HCT116 (cell line): ENCODE measurements around the gene TRIOBP. TPM values are rescaled to one million over a fixed set of nuclear protein-coding genes. Genes with fewer than 3 reads are reported as not detected.

Experiments used
- ATAC-seq: fragments of 200-7000 bp; cut with Tn5 transposase; 2 replicates; pipeline ENCODE4 v1.9.1; 2020; ENCODE audit warnings: mild to moderate bottlenecking, moderate library complexity
- BruUV-seq: library from RNA; stranded (reverse); fragments of 400-500 nt; replicated peaks from 2 replicates; lab custom pipeline; 2021; lab: Mats Ljungman, UMichigan
- CTCF ChIA-PET: fragments of 300-600 bp; sonication (Branson Sonifier 250); formaldehyde crosslinking; loops from one replicate; lab custom pipeline; 2021; ENCODE audit warnings: antibody characterized with exemption; lab: Charles Lee
- POLR2A ChIA-PET: fragments of 300-600, 350-600 bp; sonication (Branson Sonifier 250); formaldehyde crosslinking; loops from one replicate; lab custom pipeline; 2021; ENCODE audit warnings: antibody characterized with exemption; lab: Charles Lee
- RAD21 ChIA-PET, 2 experiments: fragments of 300-600 bp; sonication (Branson Sonifier 250); formaldehyde crosslinking; loops; one replicate each; lab custom pipeline; 2023; ENCODE audit warnings: low total read pairs in 2 of 2; ENCODE audit not compliant: uncharacterized antibody in 2 of 2, unreplicated experiment in 2 of 2, low non-redundant PET in 1 of 2; lab: Charles Lee
- DNase-seq: peaks from one replicate; pipeline ENCODE4 v3.0.0-alpha.2; 2010; ENCODE audit warnings: low read depth, low spot score
- H2AFZ ChIP-seq: fragments of 200-600 bp; shearing (Covaris generic), sonication (generic); 2 replicates; pipeline ENCODE4 v1.6.1; 2017; ENCODE audit warnings: low read depth, mixed run types, mixed read lengths, antibody characterized with exemption, low read length; ENCODE audit not compliant: poor library complexity, severe bottlenecking
- H3K27ac ChIP-seq: 2 replicates; pipeline ENCODE4 v1.5.1; 2012; ENCODE audit warnings: low read depth, low read length
- H3K27me3 ChIP-seq: fragments of 200-600 bp; sonication (generic); 2 replicates; pipeline ENCODE4 v1.6.1; 2016; ENCODE audit warnings: mixed run types, low read length, mixed read lengths; ENCODE audit not compliant: insufficient read depth
- H3K36me3 ChIP-seq, 2 experiments: fragments of 200-500 bp in 1 of 2; fragments of 200-600 bp in 1 of 2; sonication (Bioruptor generic) in 1 of 2; sonication (generic) in 1 of 2; 2 replicates each; pipeline versions ENCODE4 v1.5.1 to v1.6.1; 2014 to 2016; ENCODE audit warnings: low read length in 2 of 2, inconsistent platforms in 1 of 2, mixed read lengths in 1 of 2, mixed run types in 1 of 2; ENCODE audit not compliant: insufficient read depth in 2 of 2, control insufficient read depth in 1 of 2
- H3K4me1 ChIP-seq, 2 experiments: fragments of 200-600 bp in 1 of 2; sonication (generic) in 1 of 2; 2 replicates each; pipeline versions ENCODE4 v1.5.1 to v1.6.1; 2012 to 2017; ENCODE audit warnings: low read length in 2 of 2, inconsistent platforms in 1 of 2, mild to moderate bottlenecking in 1 of 2, mixed read lengths in 1 of 2, mixed run types in 1 of 2, moderate library complexity in 1 of 2; ENCODE audit not compliant: insufficient read depth in 2 of 2, control insufficient read depth in 1 of 2
- H3K4me2 ChIP-seq: fragments of 200-600 bp; sonication (generic); 2 replicates; pipeline ENCODE4 v1.6.1; 2017; ENCODE audit warnings: mixed run types, low read length, mixed read lengths
- H3K4me3 ChIP-seq, 2 experiments: fragments of 200-600 bp in 1 of 2; sonication (generic) in 1 of 2; replicated peaks in 1 of 2; 2 replicates each; pipeline ENCODE4 v1.5.1; 2011 to 2016; ENCODE audit warnings: low read length in 2 of 2, control low read depth in 1 of 2, low read depth in 1 of 2, mild to moderate bottlenecking in 1 of 2, mixed read lengths in 1 of 2, mixed run types in 1 of 2
- H3K79me2 ChIP-seq: fragments of 200-600 bp; sonication (generic); 2 replicates; pipeline ENCODE4 v1.6.1; 2017; ENCODE audit warnings: mild to moderate bottlenecking, mixed run types, low read length, moderate library complexity, mixed read lengths; ENCODE audit not compliant: insufficient read depth
- H3K9ac ChIP-seq: fragments of 200-600 bp; sonication (generic); 2 replicates; pipeline ENCODE4 v1.6.1; 2016; ENCODE audit warnings: low read length, mixed read lengths
- H3K9me2 ChIP-seq: fragments of 200-600 bp; sonication (generic), shearing (Covaris generic); 2 replicates; pipeline ENCODE4 v1.6.1; 2017; ENCODE audit warnings: mixed run types, mild to moderate bottlenecking, moderate library complexity; ENCODE audit not compliant: insufficient read depth
- H3K9me3 ChIP-seq, 2 experiments: fragments of 200-500 bp in 1 of 2; fragments of 200-600 bp in 1 of 2; sonication (Bioruptor generic) in 1 of 2; sonication (generic) in 1 of 2; 2 replicates each; pipeline ENCODE4 v1.6.1; 2014 to 2017; ENCODE audit warnings: low read length in 2 of 2, mixed read lengths in 2 of 2, inconsistent platforms in 1 of 2, low read depth in 1 of 2, mild to moderate bottlenecking in 1 of 2, mixed run types in 1 of 2, moderate library complexity in 1 of 2; ENCODE audit not compliant: control insufficient read depth in 1 of 2, insufficient read depth in 1 of 2
- H4K20me1 ChIP-seq: fragments of 200-600 bp; sonication (generic), shearing (Covaris generic); 2 replicates; pipeline ENCODE4 v1.6.1; 2017; ENCODE audit warnings: mixed run types, mild to moderate bottlenecking, moderate library complexity; ENCODE audit not compliant: insufficient read depth
- ELF1 ChIP-seq: IDR thresholded peaks from 2 replicates; pipeline ENCODE4 v1.6.1; 2012; ENCODE audit warnings: low read depth, borderline replicate concordance
- POLR2AphosphoS5 ChIP-seq: IDR thresholded peaks from 2 replicates; pipeline ENCODE4 v1.6.1; 2011; ENCODE audit warnings: mild to moderate bottlenecking, low read depth, low read length, moderate library complexity
- RAD21 ChIP-seq: IDR thresholded peaks from 2 replicates; pipeline ENCODE4 v1.6.1; 2012; ENCODE audit warnings: low read depth, mild to moderate bottlenecking
- SIN3A ChIP-seq: IDR thresholded peaks from 2 replicates; pipeline ENCODE4 v1.6.1; 2012; ENCODE audit warnings: low read depth
- YY1 ChIP-seq: IDR thresholded peaks from 2 replicates; pipeline ENCODE4 v1.6.1; 2011; ENCODE audit warnings: low read length, low read depth, moderate library complexity, mild to moderate bottlenecking; ENCODE audit not compliant: insufficient replicate concordance; ENCODE audit errors: extremely low read depth
- ZFX ChIP-seq: fragments of 450-650 bp; IDR thresholded peaks from 2 replicates; pipeline ENCODE4 v1.6.1; 2017
- intact Hi-C: fragments of 100-400 bp; cut with micrococcal nuclease; formaldehyde crosslinking; loops from 2 replicates; pipeline ENCODE4 v1.10.0; 2022
- total RNA-seq: library from RNA; stranded (reverse); gene quantifications from one replicate; pipeline ENCODE4 v1.2.1, GENCODE V29; 2021; ENCODE audit not compliant: unreplicated experiment
- TF ChIP-seq, protein P1 (sequence below), 3 experiments: fragments of 200-600 bp in 1 of 3; sonication (generic) in 1 of 3; IDR thresholded peaks in 2 of 3; conservative IDR thresholded peaks in 1 of 3; 2 replicates each; pipeline ENCODE4 v1.5.1; 2012 to 2017; ENCODE audit warnings: low read depth in 2 of 3, low read length in 2 of 3, antibody characterized with exemption in 1 of 3, borderline replicate concordance in 1 of 3, control low read depth in 1 of 3, mild to moderate bottlenecking in 1 of 3, mixed read lengths in 1 of 3, mixed run types in 1 of 3, moderate library complexity in 1 of 3; ENCODE audit not compliant: insufficient read depth in 1 of 3
- TF ChIP-seq, protein P2 (sequence below): IDR thresholded peaks from 2 replicates; pipeline ENCODE4 v1.6.1; 2012

TRIOBP gene
- total RNA-seq, 1 experiment from 2014 or later = 244 TPM

DNA sequence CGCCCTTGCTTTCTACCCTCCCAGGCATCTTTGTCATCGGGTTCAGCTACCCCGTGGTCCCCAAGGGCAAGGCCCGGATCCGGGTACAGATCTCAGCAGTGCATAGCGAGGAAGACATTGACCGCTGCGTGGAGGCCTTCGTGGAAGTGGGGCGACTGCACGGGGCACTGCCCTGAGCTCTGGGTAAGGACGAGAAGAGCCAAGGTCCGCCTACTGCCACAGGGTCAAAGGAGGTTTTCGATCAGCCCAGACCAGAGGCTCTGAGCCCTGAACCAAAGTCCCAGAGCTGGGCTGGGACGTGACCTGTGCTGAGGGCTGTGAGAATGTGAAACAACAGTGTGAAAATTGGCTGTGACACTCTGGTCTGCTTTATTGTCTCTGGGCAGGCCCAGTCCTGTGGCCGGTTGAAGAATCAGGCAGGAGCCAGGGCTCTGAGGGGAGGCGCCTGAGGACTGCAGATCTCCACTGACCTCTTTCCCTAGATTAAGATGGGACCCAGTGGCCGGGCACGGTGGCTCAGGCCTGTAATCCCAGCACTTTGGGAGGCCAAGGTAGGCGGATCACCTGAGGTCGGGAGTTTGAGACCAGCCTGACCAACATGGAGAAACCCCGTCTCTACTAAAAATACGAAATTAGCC lies 119.8 kb downstream of the TRIOBP start:
- ChIA-PET POLR2A (interaction anchor here (1.2 kb wide), 1 partner anchor 9 kb away, joined by 4 read pairs; the partner anchor contains the start of gene GCAT), CTCF (interaction anchor here (0.7 to 4.8 kb wide), 9 partner anchors 9 to 210 kb away, joined by 3 to 33 read pairs (median 4); partner anchors contain the start of genes ANKRD54 and GCAT), RAD21 (interaction anchor here in 1 of 2 experiments (0.7 kb wide), 1 partner anchor 46 kb away, joined by 5 read pairs; no protein-coding TSS in a partner anchor)
- intact Hi-C loops = loop anchor here (1.0 kb wide), 2 partner anchors 47 to 149 kb away; no protein-coding TSS in a partner anchor
- no peaks in the 10 kb centered on the region for H4K20me1 ChIP-seq
- H3K27ac ChIP-seq = no peak overlapping the region; the same call in 1 of the 2 replicates
- H3K4me1 ChIP-seq = peaks cover 4 to 9% of the 10 kb centered on the region in 2 experiments; a peak in 3 of 4 replicates
- H3K4me3 ChIP-seq = no peak overlapping the region
- DNase-seq (no peak), ATAC-seq (no peak)
- no peaks in the 10 kb centered on the region for H3K27me3 ChIP-seq
- H2AFZ ChIP-seq = no peak overlapping the region
- no peak overlapping the region for H3K4me2 ChIP-seq
- TF ChIP-seq, protein P1, sequence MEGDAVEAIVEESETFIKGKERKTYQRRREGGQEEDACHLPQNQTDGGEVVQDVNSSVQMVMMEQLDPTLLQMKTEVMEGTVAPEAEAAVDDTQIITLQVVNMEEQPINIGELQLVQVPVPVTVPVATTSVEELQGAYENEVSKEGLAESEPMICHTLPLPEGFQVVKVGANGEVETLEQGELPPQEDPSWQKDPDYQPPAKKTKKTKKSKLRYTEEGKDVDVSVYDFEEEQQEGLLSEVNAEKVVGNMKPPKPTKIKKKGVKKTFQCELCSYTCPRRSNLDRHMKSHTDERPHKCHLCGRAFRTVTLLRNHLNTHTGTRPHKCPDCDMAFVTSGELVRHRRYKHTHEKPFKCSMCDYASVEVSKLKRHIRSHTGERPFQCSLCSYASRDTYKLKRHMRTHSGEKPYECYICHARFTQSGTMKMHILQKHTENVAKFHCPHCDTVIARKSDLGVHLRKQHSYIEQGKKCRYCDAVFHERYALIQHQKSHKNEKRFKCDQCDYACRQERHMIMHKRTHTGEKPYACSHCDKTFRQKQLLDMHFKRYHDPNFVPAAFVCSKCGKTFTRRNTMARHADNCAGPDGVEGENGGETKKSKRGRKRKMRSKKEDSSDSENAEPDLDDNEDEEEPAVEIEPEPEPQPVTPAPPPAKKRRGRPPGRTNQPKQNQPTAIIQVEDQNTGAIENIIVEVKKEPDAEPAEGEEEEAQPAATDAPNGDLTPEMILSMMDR (IDR thresholded peaks at IDR 0.05 in 2 of 3, conservative IDR thresholded peaks at IDR 0.05 in 1 of 3; ENCODE audit: borderline replicate concordance in 1 of 3, insufficient read depth in 1 of 3, low read depth in 2 of 3, low read length in 2 of 3) = no peak
- TF ChIP-seq ZFX = no peak
- TF ChIP-seq YY1 = no peak
- TF ChIP-seq SIN3A = no peak
- TF ChIP-seq ELF1 = no peak
- TF ChIP-seq, protein P2, sequence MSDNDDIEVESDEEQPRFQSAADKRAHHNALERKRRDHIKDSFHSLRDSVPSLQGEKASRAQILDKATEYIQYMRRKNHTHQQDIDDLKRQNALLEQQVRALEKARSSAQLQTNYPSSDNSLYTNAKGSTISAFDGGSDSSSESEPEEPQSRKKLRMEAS = no peak
- no peak for TF ChIP-seq POLR2AphosphoS5
- TF ChIP-seq RAD21 = no peak
- H3K79me2 ChIP-seq = peaks cover 2% of the 10 kb centered on the region; the same call in 1 of the 2 replicates
- no peaks in the 10 kb centered on the region for H3K9me2 ChIP-seq
- TSS peak; percentile 14 for BruUV-seq
- H3K36me3 ChIP-seq = peaks cover 5 to 15% of the 10 kb centered on the region in 2 experiments; a peak in 3 of 4 replicates
- no peaks in the 10 kb centered on the region for H3K9me3 ChIP-seq
- no peak overlapping the region for H3K9ac ChIP-seq
